GM19035 (cell line): ENCODE results near the gene KDM5B.

Experiments used
- ATAC-seq: cut with Tn5 transposase; IDR thresholded peaks from one replicate; pipeline ENCODE4 v1.9.1; 2021; ENCODE audit not compliant: unreplicated experiment

Gene KDM5B

GRCh38 chr1:202688401-202688800 is 119.8 kb downstream of the KDM5B start:
- no peak for ATAC-seq

- no peak for ATAC-seq
Measured at GRCh38 chr1:202687798-202688197, 120.4 kb downstream of the KDM5B start.

- ATAC-seq = no peak
Measured at GRCh38 chr1:202687370-202687769, 120.9 kb downstream of the KDM5B start.

- no peak for ATAC-seq
Measured at GRCh38 chr1:202685641-202686040, 122.6 kb downstream of the KDM5B start.

- ATAC-seq = no peak
Measured at GRCh38 chr1:202684716-202685115, 123.5 kb downstream of the KDM5B start.

- ATAC-seq = no peak
Measured at GRCh38 chr1:202683029-202683428, 125.2 kb downstream of the KDM5B start.

- no peak for ATAC-seq
Measured at GRCh38 chr1:202682477-202682876, 125.7 kb downstream of the KDM5B start.

- ATAC-seq = no peak
Measured at GRCh38 chr1:202681736-202682420, 126.3 kb downstream of the KDM5B start.

- no peak for ATAC-seq
Measured at GRCh38 chr1:202680586-202681352, 127.5 kb downstream of the KDM5B start.

- ATAC-seq = no peak
Measured at GRCh38 chr1:202679406-202680177, 128.6 kb downstream of the KDM5B start.

GRCh38 chr1:202677433-202677832 is 130.8 kb downstream of the KDM5B start:
- no peak for ATAC-seq
